ENCODE data around the gene CDC42BPA. TPM values are rescaled to one million over a fixed set of nuclear protein-coding genes. Genes with fewer than 3 reads are reported as not detected.

Gene CDC42BPA
- total RNA-seq, 1 experiment from 2014 or later = 32.0 TPM

- H3K9me2 ChIP-seq (replicated peaks; ENCODE audit: low read length) = no peaks in the 10 kb centered on the region
- no peak for TF ChIP-seq CTCF (conservative IDR thresholded peaks at IDR 0.05; ENCODE audit: low read depth, low read length)
- no peak for TF ChIP-seq EZH2 (IDR thresholded peaks at IDR 0.05; ENCODE audit: low read length, unreplicated experiment)
- TF ChIP-seq EZH2phosphoT487 (IDR thresholded peaks at IDR 0.05; ENCODE audit: borderline replicate concordance, low read length) = no peak
- ChIA-PET CTCF (no interaction called here), POLR2A (ENCODE audit: unreplicated experiment) (interaction anchor here (0.7 kb wide), 1 partner anchor 54 kb away, joined by 3 read pairs; no protein-coding TSS in a partner anchor)
- peaks cover 99% of the 10 kb centered on the region for H3K79me2 ChIP-seq (ENCODE audit: low read length)
- H3F3A ChIP-seq (ENCODE audit: low read length, unreplicated experiment) = no peaks in the 10 kb centered on the region
- H4K20me1 ChIP-seq (ENCODE audit: low read length) = peaks cover 28% of the 10 kb centered on the region
- DNase-seq (no peak), ATAC-seq (no peak)
- no peak overlapping the region for H3K27ac ChIP-seq (ENCODE audit: low read length)
- no peak overlapping the region for H3K9ac ChIP-seq (ENCODE audit: low read length)
- H3K4me3 ChIP-seq (ENCODE audit: low read length) = no peak overlapping the region
- no TSS peak for BruUV-seq (replicated peaks)
- H3K4me2 ChIP-seq (ENCODE audit: low read length) = no peak overlapping the region
- H3K4me1 ChIP-seq (ENCODE audit: insufficient read depth, low read length) = peaks cover 23% of the 10 kb centered on the region
- no peak overlapping the region for H2AFZ ChIP-seq (ENCODE audit: low read length)
- H3K36me3 ChIP-seq (ENCODE audit: low read depth, low read length) = no peaks in the 10 kb centered on the region
- no peaks in the 10 kb centered on the region for H3K27me3 ChIP-seq (ENCODE audit: low read length)
- H3K9me3 ChIP-seq (ENCODE audit: low read length) = no peaks in the 10 kb centered on the region
- intact Hi-C loops (cut with micrococcal nuclease) = no loop called here
Observed at GRCh38 chr1:227311389-227312001, 6.8 kb downstream of the CDC42BPA start.

GRCh38 chr1:227308367-227309336, 9.6 kb downstream of the CDC42BPA start:
- Histone ChIP-seq H3K79me2 (ENCODE audit: low read length) (peaks cover 90% of the 10 kb centered on the region), H3K36me3 (ENCODE audit: low read depth, low read length) (no peaks in the 10 kb centered on the region), H3K4me2 (ENCODE audit: low read length) (no peak overlapping the region), H2AFZ (ENCODE audit: low read length) (no peak overlapping the region), H3K4me3 (ENCODE audit: low read length) (no peak overlapping the region), H3K9me3 (ENCODE audit: low read length) (no peaks in the 10 kb centered on the region), H3F3A (ENCODE audit: low read length, unreplicated experiment) (no peaks in the 10 kb centered on the region), H3K9ac (ENCODE audit: low read length) (no peak overlapping the region), H3K27me3 (ENCODE audit: low read length) (no peaks in the 10 kb centered on the region), H4K20me1 (ENCODE audit: low read length) (peaks cover 8% of the 10 kb centered on the region), H3K4me1 (ENCODE audit: insufficient read depth, low read length) (peaks cover 23% of the 10 kb centered on the region), H3K9me2 (replicated peaks; ENCODE audit: low read length) (no peaks in the 10 kb centered on the region), H3K27ac (ENCODE audit: low read length) (no peak overlapping the region)
- DNase-seq = no peak
- no peak for ATAC-seq
- POLR2A ChIA-PET (ENCODE audit: unreplicated experiment) = no interaction called here
- TF ChIP-seq CTCF (conservative IDR thresholded peaks at IDR 0.05; ENCODE audit: low read depth, low read length) (no peak), EZH2 (IDR thresholded peaks at IDR 0.05; ENCODE audit: low read length, unreplicated experiment) (no peak), EZH2phosphoT487 (IDR thresholded peaks at IDR 0.05; ENCODE audit: borderline replicate concordance, low read length) (no peak)
- intact Hi-C loops (cut with micrococcal nuclease) = no loop called here
- BruUV-seq (replicated peaks) = no TSS peak
- CTCF ChIA-PET = no interaction called here
